MG63 (cell line): ENCODE results near the gene CUL7. TPM values are rescaled to one million over a fixed set of nuclear protein-coding genes. Genes with fewer than 3 reads are reported as not detected.
"Not testable (repeated sequence)": the region's sequence is repeated elsewhere in the genome, so short reads cannot be mapped to it uniquely, and the experiment has no call there.

Experiments used
- DNase-seq: peaks from one replicate; pipeline ENCODE4 v3.0.0-alpha.2; 2020
- H3K27me3 ChIP-seq: fragments of 250-450 bp; sonication (Bioruptor Pico); 2 replicates; pipeline ENCODE4 v1.5.1; 2020; ENCODE audit warnings: mild to moderate bottlenecking, moderate library complexity
- H3K36me3 ChIP-seq: fragments of 250-450 bp; sonication (Bioruptor Pico); 2 replicates; pipeline ENCODE4 v1.5.1; 2020; ENCODE audit warnings: mild to moderate bottlenecking, moderate library complexity
- H3K4me3 ChIP-seq: fragments of 250-450 bp; sonication (Bioruptor Pico); 2 replicates; pipeline ENCODE4 v1.5.1; 2020; ENCODE audit warnings: mild to moderate bottlenecking, moderate library complexity
- H3K9me3 ChIP-seq: fragments of 250-450 bp; sonication (Bioruptor Pico); 2 replicates; pipeline ENCODE4 v1.5.1; 2020; ENCODE audit warnings: mild to moderate bottlenecking, moderate library complexity
- total RNA-seq: library from RNA; depleted of rRNA; stranded (reverse); fragments of >200 nt; shearing (Covaris generic); gene quantifications from 2 replicates; pipeline ENCODE4 v1.2.3, GENCODE V29; 2014; ENCODE audit warnings: low replicate concordance

The CUL7 gene
- total RNA-seq, 1 experiment from 2014 or later, result 10.8 TPM

- DNase-seq, result peak; percentile 94
Measured at GRCh38 chr6:43059168-43060033, 5.8 kb upstream of the CUL7 start, which contains the start of the genes KLC4 and MRPL2. KLC4 (plus strand) TSS chr6:43059631; CDS start chr6:43061336, 1,705 bp downstream. MRPL2 (minus strand) TSS chr6:43059434; CDS start chr6:43059381, 53 bp downstream.

GRCh38 chr6:43058531-43058930 is 4.9 kb upstream of the CUL7 start:
- Histone ChIP-seq H3K9me3 (no peaks in the 10 kb centered on the region), H3K36me3 (peaks cover 2% of the 10 kb centered on the region; the same call in 1 of the 2 replicates), H3K27me3 (no peaks in the 10 kb centered on the region), H3K4me3 (peak overlapping the region; percentile 96)
- DNase-seq, result no peak

More at GRCh38 chr6:43059168-43060033, 5.8 kb upstream of the CUL7 start, which contains the start of the genes KLC4 and MRPL2:
- no peaks in the 10 kb centered on the region for H3K9me3 ChIP-seq
- H3K27me3 ChIP-seq, result no peaks in the 10 kb centered on the region
- peaks cover 2% of the 10 kb centered on the region; the same call in 1 of the 2 replicates for H3K36me3 ChIP-seq
- peak within 1 kb of the TSS; percentile 96 for H3K4me3 ChIP-seq

DNA sequence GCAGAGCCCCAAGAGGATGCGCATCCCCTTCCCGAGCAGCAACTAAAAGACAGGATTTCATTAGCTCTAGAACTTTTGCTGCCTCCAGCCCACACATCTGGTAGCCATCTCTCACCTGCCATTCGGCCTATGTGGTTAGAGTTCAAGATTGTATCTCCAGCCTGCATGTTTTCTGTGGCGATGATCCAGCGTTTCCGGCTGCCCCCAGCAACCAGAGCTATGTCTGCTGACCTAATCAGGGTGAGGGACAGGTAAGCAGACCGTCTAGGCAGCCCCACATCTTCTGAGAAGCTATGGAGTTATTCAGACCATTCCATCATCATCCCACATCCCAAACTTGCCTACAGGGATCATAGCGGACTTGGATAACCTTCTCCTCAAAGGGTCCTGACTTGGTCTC is 2.3 kb upstream of the CUL7 start:
- DNase-seq, result no peak
- peaks cover 5% of the 10 kb centered on the region for H3K36me3 ChIP-seq
- H3K4me3 ChIP-seq, result no peak overlapping the region
- no peaks in the 10 kb centered on the region for H3K27me3 ChIP-seq
- H3K9me3 ChIP-seq, result no peaks in the 10 kb centered on the region

DNA sequence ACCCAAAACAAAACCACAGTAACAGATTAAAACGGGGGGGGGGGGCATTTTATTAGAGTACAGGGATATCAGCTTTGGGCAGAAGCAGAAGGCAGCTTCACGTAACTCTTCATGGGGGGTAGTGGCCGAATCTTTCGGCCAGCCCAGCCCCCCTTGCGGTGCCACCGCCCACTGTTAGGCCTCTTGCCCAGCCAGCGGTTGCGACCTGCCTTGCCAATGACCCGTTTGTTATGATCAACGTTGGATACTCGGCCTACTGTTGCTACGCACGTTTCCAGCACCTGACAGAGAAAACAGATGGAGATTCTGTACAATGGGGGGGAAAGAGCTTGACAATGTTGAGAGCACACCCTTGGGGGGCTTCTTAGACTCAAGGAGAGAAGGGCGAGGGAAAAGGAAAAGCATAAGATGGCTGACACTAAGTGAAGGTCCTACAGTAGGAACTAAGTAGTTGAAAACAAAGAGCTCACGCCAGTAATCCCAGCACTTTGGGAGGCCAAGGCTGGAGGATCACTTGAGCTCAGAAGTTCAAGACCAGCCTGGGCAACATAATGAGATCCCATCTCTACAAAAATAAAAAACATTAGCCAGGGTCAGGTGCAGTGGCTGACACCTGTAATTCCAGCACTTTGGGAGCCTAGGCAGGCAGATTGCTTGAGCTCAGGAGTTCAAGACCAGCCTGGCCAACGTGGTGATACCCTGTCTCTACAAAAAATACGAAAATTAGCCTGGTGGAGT is 724 bp upstream of the CUL7 start:
- peaks cover 5% of the 10 kb centered on the region for H3K36me3 ChIP-seq
- H3K4me3 ChIP-seq, result peak overlapping the region; percentile 74
- no peak for DNase-seq
- H3K9me3 ChIP-seq, result no peaks in the 10 kb centered on the region
- H3K27me3 ChIP-seq, result no peaks in the 10 kb centered on the region

DNA sequence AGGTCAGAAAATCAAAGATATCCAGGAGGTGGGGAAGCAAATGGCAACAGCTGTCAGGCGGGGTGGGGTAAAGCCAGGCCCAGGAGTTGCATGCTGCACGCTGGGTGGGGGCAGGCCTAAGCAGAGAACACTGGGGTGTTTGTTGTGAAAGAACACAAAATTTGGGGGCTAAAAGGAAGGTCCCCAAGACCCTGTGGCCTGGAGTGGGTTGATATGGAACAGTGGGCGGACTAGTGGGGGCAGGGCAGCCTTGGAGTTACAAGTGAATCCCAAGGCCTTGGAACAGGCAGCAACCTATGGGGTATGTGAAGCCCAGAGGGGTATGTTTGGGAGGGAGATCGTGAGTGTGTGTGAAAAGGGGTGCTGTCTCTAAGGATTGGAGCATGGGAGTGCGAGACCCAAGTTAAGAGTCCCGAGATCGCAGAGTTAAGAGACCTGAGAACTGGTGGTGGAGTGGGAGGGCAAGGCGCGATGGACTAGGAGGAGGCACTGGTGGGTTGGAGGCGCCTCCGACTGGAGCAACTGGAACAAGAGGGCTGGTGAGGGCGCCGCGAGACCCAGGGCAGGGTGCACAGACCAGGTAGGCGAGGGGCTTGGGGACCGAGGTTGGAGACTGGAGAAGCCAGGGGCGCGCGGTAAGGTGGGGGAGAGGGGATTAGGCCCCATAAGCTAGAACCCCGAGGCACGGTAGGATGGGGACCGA is 658 bp downstream of the CUL7 start:
- Histone ChIP-seq H3K27me3 (no peaks in the 10 kb centered on the region), H3K4me3 (peak overlapping the region; percentile 74), H3K36me3 (peaks cover 5% of the 10 kb centered on the region), H3K9me3 (no peaks in the 10 kb centered on the region)
- peak; percentile 12 for DNase-seq

- Histone ChIP-seq H3K36me3 (peaks cover 3% of the 10 kb centered on the region), H3K9me3 (no peaks in the 10 kb centered on the region), H3K4me3 (peak overlapping the region; percentile 74; the same call in 1 of the 2 replicates), H3K27me3 (no peaks in the 10 kb centered on the region)
- no peak for DNase-seq
Measured at GRCh38 chr6:43052225-43052841, 1.3 kb downstream of the CUL7 start.

DNA sequence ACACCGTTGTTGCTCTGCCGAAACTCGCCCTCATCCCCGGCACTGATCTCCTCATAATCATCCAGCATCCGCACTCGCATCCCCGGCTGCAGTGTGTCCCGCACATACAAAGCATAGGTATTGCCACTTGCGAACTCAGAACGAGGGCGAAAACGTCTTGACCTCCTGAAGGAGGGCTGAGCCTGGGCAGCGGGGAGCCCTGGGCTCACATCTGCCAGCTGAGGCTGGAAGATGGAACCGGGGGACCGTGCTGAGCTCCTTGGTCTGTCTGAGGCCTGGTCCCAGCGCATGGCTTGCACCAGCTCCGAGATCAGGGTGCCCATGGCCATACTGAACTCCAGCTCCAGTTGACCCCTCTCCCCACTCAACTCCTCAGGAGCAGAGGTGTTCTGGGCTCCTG is 2.7 kb downstream of the CUL7 start:
- peaks cover 3% of the 10 kb centered on the region; the same call in 1 of the 2 replicates for H3K36me3 ChIP-seq
- H3K9me3 ChIP-seq, result no peaks in the 10 kb centered on the region
- no peak overlapping the region for H3K4me3 ChIP-seq
- no peak for DNase-seq
- H3K27me3 ChIP-seq, result no peaks in the 10 kb centered on the region

DNA sequence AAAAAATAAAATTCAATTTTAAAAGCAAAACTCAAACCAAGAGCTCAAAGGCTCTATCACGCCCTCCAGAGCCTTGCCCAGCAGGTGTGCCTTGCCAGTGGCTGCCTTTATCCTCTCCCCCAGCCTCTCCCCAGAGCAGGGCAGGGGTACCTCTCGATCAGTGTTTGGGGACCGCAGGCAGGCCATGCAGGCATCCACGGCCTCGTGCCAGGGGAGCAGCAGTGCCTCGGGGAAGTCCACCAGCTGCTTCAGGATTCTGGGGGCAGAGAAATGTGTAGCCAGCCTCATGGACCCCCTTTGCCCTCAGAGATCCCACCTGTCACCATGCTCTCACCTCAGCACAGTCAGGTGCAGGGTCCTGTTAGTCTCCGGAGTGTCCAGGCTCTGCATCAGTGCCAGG is 5.7 kb downstream of the CUL7 start:
- Histone ChIP-seq H3K36me3 (peaks cover 3% of the 10 kb centered on the region; the same call in 1 of the 2 replicates), H3K4me3 (no peak overlapping the region), H3K9me3 (no peaks in the 10 kb centered on the region), H3K27me3 (no peaks in the 10 kb centered on the region)
- no peak for DNase-seq

DNA sequence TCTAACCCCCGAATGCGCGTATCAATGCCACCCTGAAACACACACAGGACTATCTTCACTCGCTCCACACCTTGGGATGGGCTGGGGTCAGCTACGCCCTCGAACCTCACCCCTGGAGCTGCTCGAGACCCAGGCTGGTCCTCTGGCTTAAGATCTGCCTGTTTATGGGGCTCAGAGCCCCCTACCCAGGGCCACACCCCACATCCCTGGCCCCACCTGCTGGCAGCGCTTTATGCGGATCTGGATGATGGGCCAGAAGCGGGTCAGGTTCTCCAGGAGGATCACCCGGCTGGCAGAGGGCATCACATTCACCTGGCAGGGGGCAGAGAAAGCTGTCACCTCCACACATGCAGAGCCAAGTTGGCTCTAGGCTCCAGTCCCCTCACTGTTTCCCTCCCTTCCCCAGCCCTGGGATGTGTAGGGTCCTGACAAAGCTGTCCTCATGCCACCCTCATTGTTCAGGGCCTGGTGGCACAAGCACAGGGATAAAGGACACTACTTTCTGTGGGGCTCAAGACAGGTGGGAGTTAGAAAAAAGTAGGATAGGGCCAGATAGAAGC is 8.2 kb downstream of the CUL7 start:
- Histone ChIP-seq H3K27me3 (no peaks in the 10 kb centered on the region), H3K36me3 (no peaks in the 10 kb centered on the region; the same call in 1 of the 2 replicates), H3K9me3 (no peaks in the 10 kb centered on the region), H3K4me3 (no peak overlapping the region)
- no peak for DNase-seq

- no peaks in the 10 kb centered on the region; the same call in 1 of the 2 replicates for H3K36me3 ChIP-seq
Measured at GRCh38 chr6:43043310-43043709, 10.3 kb downstream of the CUL7 start.

GRCh38 chr6:43041475-43041874 is 12.2 kb downstream of the CUL7 start:
- not testable (repeated sequence) for H3K9me3 ChIP-seq, H3K27me3 ChIP-seq, H3K4me3 ChIP-seq, DNase-seq, H3K36me3 ChIP-seq

More at GRCh38 chr6:43043310-43043709, 10.3 kb downstream of the CUL7 start:
- Histone ChIP-seq H3K9me3 (no peaks in the 10 kb centered on the region), H3K27me3 (no peaks in the 10 kb centered on the region), H3K4me3 (no peak overlapping the region)
- DNase-seq, result no peak

DNA sequence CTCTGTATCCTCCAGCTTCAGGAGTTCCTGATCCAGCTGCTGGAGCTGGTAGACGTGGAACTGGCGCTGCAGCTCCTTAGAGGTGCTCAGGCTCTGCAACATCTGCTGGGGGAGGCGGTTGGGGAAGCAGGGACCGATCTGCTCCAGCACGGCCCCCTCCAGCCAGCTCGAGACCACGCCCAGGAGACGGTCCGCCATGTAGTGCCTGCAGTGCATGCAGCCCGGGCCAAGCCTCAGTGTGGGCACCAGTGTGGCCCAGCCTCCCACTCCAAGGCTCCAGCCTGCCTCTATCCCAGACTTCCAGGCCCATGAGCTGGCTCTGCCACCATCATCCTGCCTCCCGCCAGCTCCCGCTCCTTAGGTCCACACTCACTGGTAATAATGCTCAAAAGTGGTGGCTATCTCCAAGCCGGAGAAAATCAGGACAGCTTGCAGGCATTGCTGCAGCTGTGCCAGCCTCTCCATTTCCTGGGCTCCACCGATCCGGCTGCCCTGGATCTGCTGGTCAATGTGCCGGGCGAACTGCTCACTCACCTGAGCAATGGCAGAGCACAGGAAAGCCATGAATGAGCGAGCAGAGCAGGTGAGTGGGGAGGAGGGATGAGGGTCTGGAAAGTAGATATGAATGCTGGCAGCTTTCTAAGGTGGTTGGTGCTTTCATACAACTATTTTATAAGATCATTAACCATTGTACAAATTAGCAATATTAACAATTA is 13.0 kb downstream of the CUL7 start:
- Histone ChIP-seq H3K27me3 (no peaks in the 10 kb centered on the region), H3K4me3 (no peak overlapping the region), H3K36me3 (no peaks in the 10 kb centered on the region; the same call in 1 of the 2 replicates), H3K9me3 (no peaks in the 10 kb centered on the region)
- no peak for DNase-seq

DNA sequence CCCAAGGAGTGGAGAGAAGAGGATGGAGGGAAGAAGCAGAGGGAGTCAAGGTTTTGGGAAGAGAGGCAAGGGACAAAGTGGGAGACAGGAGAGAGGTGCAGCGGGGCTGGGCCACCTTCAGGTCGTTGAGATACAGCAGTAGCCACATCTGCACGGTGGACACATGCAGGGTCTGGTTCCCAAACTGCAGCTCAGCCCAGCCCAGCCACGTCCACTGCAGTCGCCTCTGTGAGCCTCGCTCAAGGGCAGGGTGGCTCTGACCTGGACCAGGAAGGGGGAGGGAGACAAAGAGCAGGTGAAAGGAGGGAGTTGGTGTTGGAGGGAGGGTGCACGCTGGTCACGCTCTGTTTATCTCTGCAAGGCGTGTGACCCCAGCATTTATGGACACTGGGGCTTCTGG is 14.9 kb downstream of the CUL7 start:
- H3K4me3 ChIP-seq, result no peak overlapping the region
- H3K9me3 ChIP-seq, result no peaks in the 10 kb centered on the region
- no peaks in the 10 kb centered on the region for H3K27me3 ChIP-seq
- no peaks in the 10 kb centered on the region; the same call in 1 of the 2 replicates for H3K36me3 ChIP-seq
- no peak for DNase-seq

- no peaks in the 10 kb centered on the region for H3K27me3 ChIP-seq
- H3K36me3 ChIP-seq, result no peaks in the 10 kb centered on the region; the same call in 1 of the 2 replicates
- H3K9me3 ChIP-seq, result no peaks in the 10 kb centered on the region
- no peak for DNase-seq
- no peak overlapping the region for H3K4me3 ChIP-seq
Measured at GRCh38 chr6:43037706-43038105, 15.9 kb downstream of the CUL7 start.

GRCh38 chr6:43037197-43037596 is 16.5 kb downstream of the CUL7 start:
- no peaks in the 10 kb centered on the region; the same call in 1 of the 2 replicates for H3K36me3 ChIP-seq
- no peak overlapping the region for H3K4me3 ChIP-seq
- no peaks in the 10 kb centered on the region for H3K27me3 ChIP-seq
- H3K9me3 ChIP-seq, result no peaks in the 10 kb centered on the region
- DNase-seq, result no peak
